GM08714 (cell line): ENCODE data around the gene PCDH8.

Source experiments
- H3K4me3 ChIP-seq: fragments of 200-500 bp; sonication (Bioruptor generic); 2 replicates; pipeline ENCODE4 v1.5.1; 2014; ENCODE audit warnings: mild to moderate bottlenecking, low read length, inconsistent platforms
- ZNF274 ChIP-seq: IDR thresholded peaks from 2 replicates; pipeline ENCODE4 v1.6.1; 2012; ENCODE audit warnings: mild to moderate bottlenecking, low read depth, low read length

The PCDH8 gene

DNA sequence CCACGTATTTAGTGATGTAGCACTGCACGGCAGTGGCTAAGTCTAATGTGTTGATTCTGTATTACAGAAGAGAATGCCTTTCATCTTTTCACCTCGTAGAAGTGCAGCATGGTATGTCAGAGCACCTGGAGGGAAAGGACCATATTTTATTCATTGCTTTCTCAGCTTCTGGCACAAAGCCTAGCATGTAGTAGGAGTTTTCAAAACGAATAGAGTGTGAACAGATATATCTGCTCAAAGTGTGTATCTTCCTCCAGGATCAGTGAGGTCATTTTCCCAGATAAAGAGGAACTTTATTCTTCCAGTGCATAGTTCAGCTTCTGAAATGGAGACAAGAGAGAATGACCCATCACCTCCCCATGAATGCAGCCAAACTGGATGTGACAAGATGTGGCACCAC is 21.2 kb upstream of the PCDH8 start:
- TF ChIP-seq ZNF274, result no peak

DNA sequence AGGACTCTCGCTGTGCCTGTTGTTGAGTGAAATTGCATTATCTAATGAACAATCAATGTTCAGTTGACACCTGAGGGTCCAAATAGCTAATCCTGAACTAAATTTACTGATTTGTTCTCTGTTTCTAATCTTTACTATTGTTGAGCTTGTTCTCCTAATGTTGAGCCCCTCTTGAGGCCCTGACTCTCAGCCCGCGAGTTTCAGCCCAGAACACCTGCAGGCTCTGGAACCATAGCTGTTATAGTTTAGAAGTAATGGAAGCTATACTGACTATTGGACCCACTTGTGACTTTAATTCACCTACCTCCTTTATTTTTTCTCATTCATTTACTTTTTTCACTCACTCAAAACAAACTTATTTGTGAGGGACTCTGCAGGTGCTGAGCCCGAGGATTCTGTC is 20.6 kb upstream of the PCDH8 start:
- TF ChIP-seq ZNF274, result no peak
- H3K4me3 ChIP-seq, result no peak overlapping the region

More for the DNA sequence above, 21.2 kb upstream of the PCDH8 start:
- H3K4me3 ChIP-seq, result no peak overlapping the region

DNA sequence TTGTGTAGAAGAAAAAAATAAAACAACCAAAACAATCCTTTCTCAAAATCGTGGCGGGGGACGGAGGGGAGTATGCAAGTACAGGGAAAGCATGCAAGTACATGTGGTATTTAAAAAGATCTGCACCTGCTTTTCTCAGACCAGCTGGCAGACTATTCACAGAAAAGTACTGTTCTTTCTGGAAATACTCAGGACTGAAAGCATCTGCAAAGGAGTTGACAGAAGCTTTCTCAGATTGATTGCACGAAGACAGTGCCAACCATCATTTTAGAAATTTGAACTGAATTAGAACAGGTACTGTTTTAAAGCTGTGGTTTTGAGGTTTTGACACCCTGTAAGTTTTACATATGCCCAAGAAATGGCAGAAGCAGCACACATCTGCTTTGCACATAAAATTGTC is 19.8 kb upstream of the PCDH8 start:
- H3K4me3 ChIP-seq, result no peak overlapping the region
- no peak for TF ChIP-seq ZNF274

DNA sequence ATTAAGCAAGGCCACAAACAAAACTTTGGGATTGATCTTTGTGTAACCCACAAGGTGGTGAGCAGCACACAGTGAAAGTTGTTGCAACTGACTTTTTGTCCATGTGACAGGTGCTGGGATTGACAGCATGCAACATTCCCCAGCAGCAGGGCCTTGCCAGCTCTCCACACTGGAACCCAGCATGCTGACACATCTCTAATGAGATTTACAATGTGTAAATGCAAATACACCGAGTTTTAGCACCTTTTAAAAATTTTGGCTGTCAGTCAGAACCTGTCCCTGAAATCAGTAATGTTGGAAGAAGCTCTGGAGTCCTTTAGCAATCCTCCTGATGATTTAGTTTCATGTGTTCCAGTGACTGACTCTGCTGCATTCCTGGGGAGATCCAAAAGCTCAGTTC is 16.5 kb upstream of the PCDH8 start:
- H3K4me3 ChIP-seq, result no peak overlapping the region
- no peak for TF ChIP-seq ZNF274

DNA sequence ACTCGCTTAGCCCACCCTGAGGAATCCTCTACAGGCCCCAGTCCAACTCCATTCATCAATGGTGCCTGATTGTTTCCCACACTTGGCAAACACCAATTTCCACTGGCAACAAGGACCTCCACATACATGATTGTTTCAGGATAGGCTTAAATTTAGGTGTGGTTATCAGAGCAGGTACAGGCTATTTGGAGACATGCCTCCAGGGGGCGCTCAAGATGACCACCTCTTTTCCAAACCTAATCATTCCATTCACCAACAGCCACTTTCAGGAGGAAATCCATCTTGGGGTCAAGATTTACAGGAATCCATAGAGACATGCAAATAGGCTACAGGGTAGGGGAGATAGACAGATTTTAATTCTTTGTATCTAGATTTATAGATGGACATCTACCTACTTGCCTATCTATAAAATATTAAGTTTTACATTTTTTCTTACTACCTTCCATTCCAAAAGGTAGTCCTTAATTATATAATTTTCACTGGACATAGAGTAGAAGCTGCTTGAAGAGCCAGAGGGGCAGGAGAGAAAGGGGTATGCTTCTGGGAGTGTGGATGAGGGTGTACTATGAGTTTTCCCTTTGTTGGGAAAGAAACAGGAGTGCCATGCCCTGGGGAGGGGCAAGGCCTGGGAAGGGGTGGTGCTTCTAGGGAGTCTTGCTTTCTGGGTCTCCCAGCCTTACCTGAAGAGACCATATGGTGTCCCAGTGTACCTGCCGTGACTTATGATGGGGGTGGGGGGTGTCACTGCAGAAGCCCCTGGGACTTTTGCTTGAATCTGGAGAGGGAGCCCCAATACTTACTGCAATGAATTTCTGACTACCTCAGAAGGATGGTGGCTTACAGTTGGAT is 14.1 kb upstream of the PCDH8 start:
- H3K4me3 ChIP-seq, result no peak overlapping the region
- TF ChIP-seq ZNF274, result no peak

DNA sequence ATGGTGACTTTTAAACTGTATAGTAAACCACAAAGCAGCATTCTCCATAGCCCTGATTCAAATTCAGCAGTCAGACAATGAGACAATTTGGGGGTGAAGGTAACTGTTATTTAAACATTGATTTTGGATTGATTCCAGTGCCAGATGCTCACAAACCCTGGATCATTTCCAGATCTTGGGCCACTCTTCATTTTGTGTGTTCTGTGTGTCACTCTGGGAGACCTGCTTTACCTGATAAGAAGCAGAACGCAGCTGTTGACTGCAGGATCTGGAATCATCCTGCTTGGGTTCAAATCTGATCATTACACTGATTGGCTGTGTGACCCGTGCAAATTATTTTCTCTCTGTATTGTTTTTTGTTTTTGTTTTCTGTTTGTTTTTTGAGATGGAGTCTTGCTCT is 4.0 kb upstream of the PCDH8 start:
- TF ChIP-seq ZNF274, result no peak
- H3K4me3 ChIP-seq, result no peak overlapping the region

DNA sequence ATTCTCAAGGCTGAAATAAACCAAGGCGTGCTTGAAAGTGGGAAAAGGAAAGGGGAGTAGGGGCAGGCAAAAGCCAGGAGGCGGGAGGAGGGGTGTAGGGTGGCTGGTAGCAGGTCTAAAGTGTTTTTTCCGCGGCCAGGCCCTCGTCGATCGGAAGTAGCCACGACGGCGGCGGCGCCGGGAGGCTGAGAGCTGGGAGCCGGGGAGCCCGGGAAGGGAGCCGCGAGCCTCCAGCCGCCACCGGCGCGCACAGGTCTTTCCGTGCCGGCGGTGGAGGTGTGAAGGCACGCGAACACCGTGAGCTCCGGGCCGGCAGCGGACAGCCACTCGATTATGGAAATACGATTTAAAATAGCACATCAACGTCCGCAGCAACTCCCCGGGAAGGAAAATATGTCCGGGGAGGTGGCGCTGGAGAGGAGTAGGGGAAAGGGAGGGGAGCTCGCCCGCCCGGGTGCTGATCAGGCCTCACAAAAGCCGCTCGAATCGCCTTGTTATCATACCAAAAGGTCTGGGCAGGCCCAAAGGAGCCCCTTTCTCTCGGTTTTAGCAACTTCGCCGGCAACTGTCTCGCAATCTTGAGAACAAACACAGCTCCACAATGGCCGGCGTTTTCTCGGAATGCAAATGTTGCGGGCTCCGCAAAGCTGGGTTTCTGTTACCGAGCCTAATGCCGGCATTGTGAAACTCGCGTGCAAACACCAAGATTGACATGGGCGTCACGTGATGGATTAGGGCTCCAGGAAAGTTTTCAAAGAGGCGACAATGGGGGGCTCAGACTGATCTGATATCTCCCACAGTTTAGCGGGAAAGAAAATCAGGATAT is 2.9 kb upstream of the PCDH8 start:
- H3K4me3 ChIP-seq, result peak overlapping the region; percentile 59; the same call in 1 of the 2 replicates

DNA sequence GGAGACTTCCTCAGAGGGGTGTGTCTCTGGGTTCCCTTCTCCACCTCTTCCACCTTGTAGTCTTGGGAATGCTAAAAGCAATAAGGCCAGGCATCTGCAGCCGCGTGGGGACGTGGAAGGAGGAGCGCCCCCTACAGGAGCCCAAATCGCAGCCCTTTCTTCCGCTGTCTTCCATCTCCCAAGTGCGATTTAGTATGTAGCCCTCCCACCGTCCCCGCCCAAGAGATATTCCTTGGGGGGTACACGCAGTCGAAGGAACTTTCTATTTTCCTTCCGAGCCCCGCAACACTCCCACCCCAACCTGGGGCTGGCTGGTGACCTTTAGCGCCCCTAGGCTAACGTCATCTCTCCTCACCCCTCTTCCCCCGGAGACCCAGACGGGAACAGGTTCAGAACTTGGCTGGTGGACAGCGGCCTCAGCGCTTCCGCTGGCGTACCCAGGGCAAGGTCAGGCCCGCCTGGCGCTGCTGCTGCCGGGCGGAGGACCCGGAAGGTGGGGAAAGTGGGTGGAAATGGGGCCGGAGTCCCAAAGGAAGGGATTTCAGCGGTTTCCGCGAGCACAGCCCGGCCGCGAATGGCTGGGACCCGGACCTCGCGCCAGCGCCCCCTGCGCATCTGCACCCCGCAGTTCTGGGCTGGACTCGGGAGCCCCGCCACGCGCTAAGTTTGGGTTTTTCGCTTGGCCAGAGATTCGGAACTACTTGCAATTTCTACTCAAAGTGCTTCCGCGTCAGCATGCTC is 2.1 kb upstream of the PCDH8 start:
- peak overlapping the region; percentile 59; the same call in 1 of the 2 replicates for H3K4me3 ChIP-seq
- no peak for TF ChIP-seq ZNF274

More for the DNA sequence above, 2.9 kb upstream of the PCDH8 start:
- TF ChIP-seq ZNF274, result no peak

DNA sequence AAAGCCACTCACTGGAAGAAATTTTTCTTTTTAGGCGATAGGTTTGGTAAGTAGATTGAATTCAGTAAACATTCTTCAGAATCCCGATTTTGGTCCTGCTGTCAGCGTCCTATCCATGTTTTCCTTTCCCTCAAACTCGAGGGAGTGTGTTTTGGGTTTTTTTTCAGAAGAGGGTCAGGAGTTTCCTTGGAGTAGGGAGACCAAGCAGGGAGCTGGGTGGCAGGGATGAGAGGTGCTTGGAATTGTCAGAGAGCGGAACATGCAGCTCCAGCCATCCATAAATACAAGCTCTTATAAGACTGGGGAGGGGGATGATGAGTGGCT is 1.6 kb upstream of the PCDH8 start:
- no peak for TF ChIP-seq ZNF274
- H3K4me3 ChIP-seq, result no peak overlapping the region

DNA sequence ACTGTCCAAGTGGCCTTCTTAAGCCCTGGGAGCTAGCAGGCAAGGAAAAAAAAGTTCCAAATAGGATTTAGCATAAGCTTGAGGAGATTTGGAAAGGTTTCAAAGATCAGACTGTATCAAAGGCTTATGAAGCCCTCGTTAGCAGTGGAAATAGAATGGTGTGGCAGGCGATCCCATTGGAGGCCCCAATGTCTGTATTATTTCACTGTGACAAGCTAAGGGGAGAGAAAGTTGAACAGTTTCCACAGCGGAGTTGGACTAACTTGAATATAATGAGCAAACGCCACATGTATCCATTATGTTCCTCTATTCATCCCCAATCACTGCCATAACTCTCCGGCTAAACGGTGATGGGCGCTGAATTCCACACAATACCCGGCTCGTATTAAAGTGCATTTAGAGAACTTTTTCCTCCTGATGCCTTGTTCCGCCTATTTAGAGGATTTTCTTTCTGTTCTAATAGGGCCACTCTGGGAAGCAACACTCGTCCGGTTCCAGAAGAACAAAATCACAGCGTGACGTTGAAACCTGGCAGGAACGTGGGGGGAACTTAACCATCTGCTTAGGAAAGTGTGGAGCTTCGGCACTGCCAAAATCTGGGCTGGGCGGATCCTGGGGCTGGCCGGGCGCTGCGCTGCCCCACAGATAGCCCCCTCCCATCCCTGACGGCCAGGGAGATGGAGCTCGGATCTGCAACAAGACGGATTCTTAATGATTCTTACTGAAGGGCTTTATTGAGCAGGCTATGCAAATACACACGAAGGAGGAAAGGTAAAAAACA is 1.0 kb upstream of the PCDH8 start:
- TF ChIP-seq ZNF274, result no peak
- no peak overlapping the region for H3K4me3 ChIP-seq

DNA sequence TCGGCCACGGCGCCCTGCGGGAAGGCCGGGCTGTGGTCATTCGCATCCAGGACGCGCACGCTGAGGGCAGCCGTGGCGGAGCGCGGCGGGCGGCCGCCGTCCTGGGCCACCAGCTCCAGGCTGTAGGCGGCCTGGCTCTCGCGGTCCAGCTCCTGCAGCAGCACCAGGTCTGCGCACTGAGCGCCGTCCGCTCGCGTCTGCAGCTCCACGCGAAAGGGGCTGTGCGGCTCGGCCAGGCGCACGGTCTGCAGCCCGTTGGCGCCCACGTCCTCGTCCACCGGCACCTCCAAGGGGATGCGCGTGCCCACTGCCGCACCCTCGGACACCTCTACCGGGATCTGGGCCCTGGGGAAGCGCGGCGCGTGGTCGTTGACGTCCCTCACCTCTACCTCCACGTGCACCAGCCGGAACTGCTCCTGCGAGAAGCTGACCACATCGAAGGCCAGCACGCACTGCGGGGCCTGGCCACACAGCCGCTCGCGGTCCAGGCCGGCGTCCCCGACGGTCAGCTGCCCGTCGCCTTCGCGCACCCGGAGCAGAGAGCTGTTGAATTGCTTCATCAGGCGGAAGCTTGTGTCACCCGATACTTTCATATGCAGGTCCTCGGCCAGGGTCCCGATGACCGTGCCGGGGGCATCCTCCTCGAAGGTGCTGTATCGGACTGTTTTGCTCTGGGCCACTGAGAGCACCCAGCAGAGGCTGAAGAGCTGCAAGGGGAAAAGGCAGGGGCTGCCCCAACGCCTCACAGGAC is 583 bp downstream of the PCDH8 start:
- TF ChIP-seq ZNF274, result no peak
- no peak overlapping the region for H3K4me3 ChIP-seq

DNA sequence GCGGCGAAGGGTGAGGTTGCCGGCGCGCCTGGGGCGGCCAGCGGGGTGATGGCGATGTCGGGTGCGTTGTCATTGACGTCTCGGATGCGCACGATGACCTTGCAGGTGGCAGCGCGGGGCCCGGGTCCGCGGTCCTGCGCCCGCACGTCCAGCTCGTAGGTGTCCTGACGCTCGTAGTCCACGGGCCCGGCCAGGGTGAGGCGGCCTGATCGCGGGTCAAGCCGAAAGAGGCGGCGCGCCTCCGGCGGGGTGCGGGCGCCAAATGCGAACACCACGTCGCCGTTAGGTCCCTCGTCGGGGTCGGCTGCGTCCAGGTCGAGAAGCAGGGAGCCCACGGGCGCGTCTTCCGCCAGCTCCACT is 1.1 kb downstream of the PCDH8 start:
- TF ChIP-seq ZNF274, result no peak
- no peak overlapping the region for H3K4me3 ChIP-seq

DNA sequence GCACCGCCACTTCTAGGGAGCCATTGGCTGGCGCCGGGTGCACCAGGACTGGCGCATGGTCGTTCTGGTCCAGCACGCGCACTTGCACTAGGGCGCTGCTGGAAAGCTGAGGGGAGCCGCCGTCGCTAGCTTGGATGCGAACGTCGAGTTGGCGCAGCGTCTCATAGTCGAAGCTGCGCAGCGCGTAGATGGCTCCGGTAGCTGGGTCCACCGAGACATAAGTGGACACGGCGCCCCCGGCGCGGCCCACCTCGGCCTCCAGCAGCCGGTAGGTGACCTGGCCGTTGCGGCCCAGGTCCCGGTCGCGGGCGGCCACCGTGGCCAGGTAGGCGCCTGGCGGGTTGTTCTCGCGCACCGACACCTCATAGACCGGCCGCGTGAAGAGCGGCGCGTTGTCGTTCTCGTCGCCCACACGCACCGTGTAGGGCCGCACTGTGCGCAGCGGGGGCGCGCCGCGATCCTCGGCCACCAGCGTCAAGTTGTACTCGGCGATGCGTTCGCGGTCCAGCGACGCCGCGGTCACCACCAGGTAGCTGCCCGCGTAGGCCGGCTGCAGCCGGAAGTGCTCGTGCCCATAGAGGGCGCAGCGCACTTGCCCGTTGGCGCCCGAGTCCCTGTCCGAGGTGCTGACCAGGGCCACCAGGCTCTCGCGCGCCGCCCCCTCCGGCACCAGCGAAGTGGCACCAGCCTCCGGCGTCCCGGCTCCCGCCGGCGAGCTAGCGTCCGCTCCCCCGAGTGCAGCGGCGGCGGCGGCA is 1.7 kb downstream of the PCDH8 start:
- H3K4me3 ChIP-seq, result no peak overlapping the region
- no peak for TF ChIP-seq ZNF274
